Rectal smooth muscle tissue (tissue), 1 donor: ENCODE data around the gene ITGB3.
A peak's percentile ranks its signal among the peaks of the same experiment; 100 is the strongest.

Source experiments
- H3K27ac ChIP-seq: one replicate; pipeline ENCODE4 v1.7.0; 2013; ENCODE audit warnings: low read depth, low read length, inconsistent platforms
- H3K27me3 ChIP-seq: one replicate; pipeline ENCODE4 v1.7.0; 2013; ENCODE audit warnings: low read length; ENCODE audit not compliant: control insufficient read depth, insufficient read depth
- H3K36me3 ChIP-seq: one replicate; pipeline ENCODE4 v1.7.0; 2013; ENCODE audit warnings: low read length; ENCODE audit not compliant: control insufficient read depth, insufficient read depth
- H3K4me1 ChIP-seq: one replicate; pipeline ENCODE4 v1.7.0; 2013; ENCODE audit warnings: low read length; ENCODE audit not compliant: control insufficient read depth, insufficient read depth
- H3K4me3 ChIP-seq: one replicate; pipeline ENCODE4 v1.7.0; 2013; ENCODE audit warnings: low read length
- H3K9ac ChIP-seq: one replicate; pipeline ENCODE4 v1.7.0; 2013; ENCODE audit warnings: low read length

Gene ITGB3

DNA sequence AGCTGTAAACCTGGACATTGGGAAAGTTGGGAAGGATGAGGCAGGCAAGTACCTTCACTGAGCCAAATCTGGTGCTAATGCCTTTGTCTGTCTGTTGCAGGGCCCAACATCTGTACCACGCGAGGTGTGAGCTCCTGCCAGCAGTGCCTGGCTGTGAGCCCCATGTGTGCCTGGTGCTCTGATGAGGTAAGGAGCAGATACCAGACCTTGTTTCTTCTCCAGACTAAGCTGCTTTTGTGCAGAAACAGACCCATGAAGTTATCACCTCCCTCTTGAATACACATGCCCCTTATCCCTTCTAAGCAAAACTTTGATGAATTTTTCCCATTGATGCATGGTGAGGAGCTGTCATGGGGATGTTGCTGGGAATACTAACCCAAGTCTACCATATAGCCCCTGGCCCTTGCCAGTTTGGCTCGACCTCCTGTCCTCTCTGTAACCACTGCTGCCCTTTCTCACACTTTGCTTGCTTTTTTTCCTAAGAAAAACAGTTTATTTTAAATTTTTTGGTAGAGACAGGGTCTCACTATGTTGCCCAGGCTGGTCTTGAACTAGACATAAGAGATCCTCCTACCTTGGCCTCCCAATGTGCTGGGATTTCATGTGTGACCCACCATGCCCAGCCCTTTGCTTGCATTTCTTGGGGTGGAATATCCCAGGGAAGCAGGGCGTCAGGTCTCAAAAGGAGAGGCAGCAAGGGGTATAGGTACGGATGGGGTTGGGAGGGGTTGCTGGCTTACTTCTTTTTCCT lies 20.9 kb downstream of the ITGB3 start:
- Histone ChIP-seq H3K36me3 (no peaks in the 10 kb centered on the region), H3K4me1 (peaks cover 55% of the 10 kb centered on the region), H3K27me3 (no peaks in the 10 kb centered on the region), H3K9ac (no peak overlapping the region), H3K27ac (peak overlapping the region; percentile 98), H3K4me3 (no peak overlapping the region)

DNA sequence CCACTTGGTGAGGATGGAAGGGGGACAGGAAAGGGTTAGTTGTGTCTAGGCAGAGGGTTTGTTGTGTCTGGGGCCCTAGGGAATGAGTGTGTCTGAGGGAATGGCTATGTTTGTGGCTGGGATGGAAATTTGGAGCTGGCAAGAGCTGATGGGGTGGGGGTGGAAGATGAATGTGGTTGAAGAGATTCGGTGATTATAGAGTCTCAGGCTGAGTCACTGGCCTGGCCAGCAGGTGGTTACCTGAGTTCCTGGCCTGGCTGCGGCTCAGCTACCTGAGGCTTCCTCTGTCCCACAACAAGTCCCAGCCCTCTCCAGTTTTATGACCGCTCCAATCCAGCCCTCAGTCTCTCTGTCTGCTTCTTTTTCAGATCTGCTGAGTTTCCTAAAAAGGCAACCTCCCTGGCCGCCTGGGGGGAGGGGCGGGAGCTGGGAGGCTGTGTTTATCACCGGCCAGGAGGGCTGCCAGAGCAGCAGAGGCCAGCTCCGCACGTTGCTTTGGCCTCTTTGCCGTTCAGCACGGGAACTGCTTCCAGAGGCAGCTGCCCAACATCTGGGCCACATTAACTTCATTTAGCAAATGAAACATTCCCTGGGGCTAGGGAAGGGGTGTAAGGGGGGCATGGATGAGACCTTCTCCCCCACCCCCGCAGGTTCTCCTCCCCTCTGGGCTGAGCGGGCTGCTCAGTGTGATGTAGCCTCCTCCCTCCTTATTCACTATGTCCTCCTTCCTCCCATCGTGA lies 21.8 kb downstream of the ITGB3 start:
- Histone ChIP-seq H3K4me1 (peaks cover 60% of the 10 kb centered on the region), H3K27me3 (no peaks in the 10 kb centered on the region), H3K4me3 (no peak overlapping the region), H3K36me3 (no peaks in the 10 kb centered on the region), H3K27ac (peak overlapping the region; percentile 98), H3K9ac (no peak overlapping the region)

DNA sequence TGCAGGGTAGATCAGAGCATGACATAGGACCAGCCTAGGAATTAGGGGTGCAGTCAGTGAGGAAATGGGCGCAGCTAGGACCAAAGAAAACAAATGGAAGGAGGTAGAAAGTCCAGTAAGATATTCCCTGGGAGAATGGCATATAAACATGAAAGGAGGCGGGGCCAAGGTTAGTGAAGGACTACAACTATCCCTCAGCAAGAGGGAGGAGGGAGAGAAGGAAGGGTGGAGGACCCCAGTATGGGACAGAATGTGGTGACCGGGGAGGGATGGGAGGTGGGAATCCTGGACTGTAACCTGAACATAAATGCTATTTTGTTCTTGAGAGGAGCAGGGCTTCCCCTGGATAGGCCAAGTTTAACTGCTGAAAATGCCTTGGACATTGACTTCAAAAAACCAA lies 22.8 kb downstream of the ITGB3 start:
- Histone ChIP-seq H3K36me3 (no peaks in the 10 kb centered on the region), H3K4me3 (peak overlapping the region; percentile 2), H3K27ac (peak overlapping the region; percentile 98), H3K27me3 (no peaks in the 10 kb centered on the region), H3K4me1 (peaks cover 63% of the 10 kb centered on the region), H3K9ac (peak overlapping the region; percentile 32)

DNA sequence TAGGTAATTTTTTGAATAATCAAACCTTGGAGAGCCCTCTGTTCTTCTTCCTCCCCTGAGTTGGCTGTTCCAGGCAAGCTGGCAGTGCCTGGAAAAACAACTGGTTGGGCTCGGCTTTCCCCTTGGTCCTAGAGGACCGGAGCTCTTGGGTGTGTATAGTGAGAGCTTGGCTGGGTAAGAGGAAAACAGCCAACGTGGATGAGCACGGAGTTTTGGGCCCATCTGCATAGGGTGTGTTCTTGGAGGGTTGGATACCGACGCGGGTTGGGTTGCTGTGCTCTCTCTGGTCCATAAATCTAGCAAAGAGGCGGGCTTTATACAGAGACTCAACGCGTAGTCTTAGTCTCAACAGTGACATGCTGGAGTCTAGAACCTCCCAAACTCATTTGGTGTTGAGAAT lies 23.2 kb downstream of the ITGB3 start:
- H3K27ac ChIP-seq, result peak overlapping the region; percentile 98
- H3K27me3 ChIP-seq, result no peaks in the 10 kb centered on the region
- peak overlapping the region; percentile 2 for H3K4me3 ChIP-seq
- H3K36me3 ChIP-seq, result no peaks in the 10 kb centered on the region
- peaks cover 63% of the 10 kb centered on the region for H3K4me1 ChIP-seq
- no peak overlapping the region for H3K9ac ChIP-seq

DNA sequence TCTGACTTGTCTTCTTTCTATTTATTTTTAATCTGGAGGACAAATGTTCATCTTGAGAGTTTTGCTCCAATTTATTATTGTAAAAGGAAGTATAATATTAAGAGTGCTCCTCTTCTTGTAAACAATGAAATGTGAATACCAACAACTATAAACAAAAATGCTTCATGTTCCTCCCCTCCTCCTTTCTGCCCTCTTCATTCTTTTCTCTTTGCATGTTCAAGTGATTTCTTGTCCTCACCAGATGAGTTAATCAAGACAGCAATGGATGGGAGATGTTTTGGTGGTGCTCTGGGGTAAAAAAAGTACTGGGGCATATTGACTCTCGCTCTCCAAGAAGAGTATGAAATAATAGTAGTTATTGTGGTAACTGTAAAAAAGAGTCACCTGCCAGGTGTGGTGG lies 24.3 kb downstream of the ITGB3 start:
- no peaks in the 10 kb centered on the region for H3K36me3 ChIP-seq
- H3K27me3 ChIP-seq, result no peaks in the 10 kb centered on the region
- peaks cover 63% of the 10 kb centered on the region for H3K4me1 ChIP-seq
- no peak overlapping the region for H3K4me3 ChIP-seq
- H3K27ac ChIP-seq, result peak overlapping the region; percentile 98
- no peak overlapping the region for H3K9ac ChIP-seq

DNA sequence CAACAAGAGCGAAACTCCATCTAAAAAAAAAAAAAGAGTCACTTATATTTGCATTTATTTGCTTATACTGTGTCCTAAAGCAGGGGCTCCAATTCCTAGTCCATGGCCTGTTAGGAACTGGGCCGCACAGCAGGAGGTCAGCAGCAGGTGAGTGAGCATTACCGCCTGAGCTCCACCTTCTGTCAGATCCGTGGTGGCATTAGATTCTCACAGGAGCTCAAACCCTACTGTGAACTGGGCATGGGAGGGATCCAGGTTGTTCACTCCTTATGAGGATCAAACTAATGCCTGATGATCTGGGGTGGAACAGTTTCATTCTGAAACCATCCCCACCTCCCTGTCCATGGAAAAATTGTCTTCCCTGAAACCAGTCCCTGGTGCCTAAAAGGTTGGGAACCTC lies 24.9 kb downstream of the ITGB3 start:
- no peaks in the 10 kb centered on the region for H3K27me3 ChIP-seq
- H3K27ac ChIP-seq, result peak overlapping the region; percentile 98
- no peak overlapping the region for H3K9ac ChIP-seq
- H3K4me1 ChIP-seq, result peaks cover 63% of the 10 kb centered on the region
- H3K36me3 ChIP-seq, result no peaks in the 10 kb centered on the region
- no peak overlapping the region for H3K4me3 ChIP-seq

DNA sequence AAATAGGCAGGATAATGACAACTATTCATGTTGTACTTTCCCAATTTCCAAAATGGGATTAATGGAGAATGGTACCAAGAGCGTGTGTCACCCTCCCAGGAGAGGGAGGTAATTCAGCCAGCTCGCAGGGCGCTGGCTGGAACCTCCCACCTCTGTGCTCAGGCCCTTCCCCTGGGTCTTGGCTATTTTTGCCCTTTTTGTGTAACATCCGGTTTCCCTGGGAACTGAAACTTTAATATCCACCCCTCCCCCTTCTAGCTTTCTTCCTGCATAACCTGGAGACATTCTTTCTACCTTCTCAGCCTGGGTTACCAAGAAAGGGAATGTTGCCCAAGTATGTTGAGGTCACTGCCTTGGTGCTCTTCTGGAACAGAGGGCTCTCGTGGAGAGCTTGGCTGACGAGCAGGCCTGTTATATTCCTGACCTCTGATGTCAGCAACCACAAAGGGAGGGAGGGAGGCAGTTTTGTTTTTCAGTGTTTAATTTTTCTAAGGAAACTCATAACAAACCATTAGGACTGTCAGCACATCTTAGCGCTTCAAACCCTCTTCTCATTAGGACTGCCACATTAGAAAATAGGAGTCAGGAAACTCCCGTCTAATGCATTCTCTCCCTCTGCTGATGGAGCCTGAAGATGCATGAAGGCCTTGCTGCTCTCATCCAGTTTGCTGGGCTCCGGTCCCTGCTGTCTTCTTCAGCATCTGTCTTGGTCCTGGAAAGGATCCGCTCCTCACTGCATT lies 25.6 kb downstream of the ITGB3 start:
- Histone ChIP-seq H3K4me3 (no peak overlapping the region), H3K27ac (peak overlapping the region; percentile 98), H3K4me1 (peaks cover 61% of the 10 kb centered on the region), H3K36me3 (no peaks in the 10 kb centered on the region), H3K27me3 (no peaks in the 10 kb centered on the region), H3K9ac (peak overlapping the region; percentile 24)

DNA sequence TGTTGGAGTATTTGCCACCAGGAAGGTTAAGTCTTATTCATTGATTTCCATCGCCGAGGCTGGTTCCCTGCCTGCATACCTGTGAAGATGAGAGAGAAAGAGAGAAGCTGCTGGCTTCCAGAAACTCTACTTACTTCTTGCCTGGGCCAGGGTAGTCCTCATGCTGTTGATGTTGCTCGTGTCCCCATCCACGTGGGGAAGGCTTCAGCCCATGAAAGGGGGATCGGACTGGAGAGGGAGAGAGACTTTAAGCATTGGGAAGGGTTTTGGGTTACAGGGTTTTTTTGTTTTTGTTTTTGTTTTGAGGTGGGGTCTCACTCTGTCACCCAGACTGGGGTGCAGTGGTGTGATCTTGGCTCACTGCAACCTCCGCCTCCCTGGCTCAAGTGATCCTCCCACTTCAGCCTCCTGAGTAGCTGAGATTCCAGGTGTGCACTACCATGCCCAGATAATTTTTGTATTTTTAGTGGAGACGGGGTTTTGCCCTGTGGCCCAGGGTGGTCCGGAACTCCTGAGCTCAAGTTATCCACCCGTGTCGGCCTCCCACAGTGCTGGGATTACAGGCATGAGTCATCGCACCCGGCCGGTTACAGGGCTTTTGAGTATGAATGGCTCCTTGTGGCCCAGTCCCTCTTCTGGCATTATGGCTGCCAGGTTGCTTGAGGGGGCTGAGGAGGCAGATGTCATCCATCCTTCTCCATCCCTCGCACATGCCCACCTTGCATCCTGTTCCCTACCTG lies 26.6 kb downstream of the ITGB3 start:
- H3K4me1 ChIP-seq, result peaks cover 51% of the 10 kb centered on the region
- no peaks in the 10 kb centered on the region for H3K27me3 ChIP-seq
- peak overlapping the region; percentile 24 for H3K9ac ChIP-seq
- H3K27ac ChIP-seq, result peak overlapping the region; percentile 98
- H3K36me3 ChIP-seq, result peaks cover 4% of the 10 kb centered on the region
- H3K4me3 ChIP-seq, result no peak overlapping the region

DNA sequence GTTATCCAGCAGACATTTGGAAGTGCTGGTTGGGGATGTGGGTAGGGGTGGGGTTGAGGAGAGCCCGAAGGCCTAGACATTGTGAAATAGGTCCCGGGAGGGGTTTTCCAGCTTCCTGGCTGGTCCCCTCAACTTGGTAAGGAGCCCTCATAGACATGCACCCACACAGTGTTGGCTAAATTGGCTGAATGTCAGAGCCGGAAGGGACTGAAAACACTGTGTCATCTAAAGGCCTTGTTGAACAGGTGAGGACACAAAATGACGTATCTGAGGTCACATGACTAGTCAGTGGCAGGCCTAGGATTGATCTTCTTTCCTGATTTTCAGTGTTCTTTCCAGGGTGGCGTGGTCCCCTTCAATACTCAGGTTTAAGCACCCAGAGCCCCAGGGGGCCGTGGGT lies 27.6 kb downstream of the ITGB3 start:
- Histone ChIP-seq H3K27me3 (no peaks in the 10 kb centered on the region), H3K36me3 (peaks cover 4% of the 10 kb centered on the region), H3K9ac (no peak overlapping the region), H3K4me1 (peaks cover 42% of the 10 kb centered on the region), H3K27ac (peak overlapping the region; percentile 98), H3K4me3 (no peak overlapping the region)

DNA sequence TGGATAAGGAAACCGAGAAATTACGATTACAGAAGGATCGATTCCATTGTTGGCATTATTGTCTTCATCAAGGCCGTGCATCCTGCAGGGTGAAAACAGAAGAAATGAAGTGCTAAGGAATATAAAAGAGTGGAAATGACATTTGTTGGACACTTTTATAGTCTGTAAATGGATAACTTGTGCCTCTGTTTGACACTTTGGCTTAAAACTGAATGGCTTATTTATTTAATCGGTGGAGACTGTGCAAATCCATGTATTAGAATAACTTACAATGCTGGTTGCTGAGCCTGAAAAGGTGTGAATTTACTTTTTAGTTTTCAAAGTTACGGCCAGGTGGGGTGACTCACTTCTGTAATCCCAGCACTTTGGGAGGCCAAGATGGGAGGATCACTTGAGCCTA lies 31.4 kb downstream of the ITGB3 start:
- Histone ChIP-seq H3K36me3 (peaks cover 13% of the 10 kb centered on the region), H3K27ac (no peak overlapping the region), H3K9ac (no peak overlapping the region), H3K4me1 (peaks cover 6% of the 10 kb centered on the region), H3K27me3 (no peaks in the 10 kb centered on the region), H3K4me3 (no peak overlapping the region)

DNA sequence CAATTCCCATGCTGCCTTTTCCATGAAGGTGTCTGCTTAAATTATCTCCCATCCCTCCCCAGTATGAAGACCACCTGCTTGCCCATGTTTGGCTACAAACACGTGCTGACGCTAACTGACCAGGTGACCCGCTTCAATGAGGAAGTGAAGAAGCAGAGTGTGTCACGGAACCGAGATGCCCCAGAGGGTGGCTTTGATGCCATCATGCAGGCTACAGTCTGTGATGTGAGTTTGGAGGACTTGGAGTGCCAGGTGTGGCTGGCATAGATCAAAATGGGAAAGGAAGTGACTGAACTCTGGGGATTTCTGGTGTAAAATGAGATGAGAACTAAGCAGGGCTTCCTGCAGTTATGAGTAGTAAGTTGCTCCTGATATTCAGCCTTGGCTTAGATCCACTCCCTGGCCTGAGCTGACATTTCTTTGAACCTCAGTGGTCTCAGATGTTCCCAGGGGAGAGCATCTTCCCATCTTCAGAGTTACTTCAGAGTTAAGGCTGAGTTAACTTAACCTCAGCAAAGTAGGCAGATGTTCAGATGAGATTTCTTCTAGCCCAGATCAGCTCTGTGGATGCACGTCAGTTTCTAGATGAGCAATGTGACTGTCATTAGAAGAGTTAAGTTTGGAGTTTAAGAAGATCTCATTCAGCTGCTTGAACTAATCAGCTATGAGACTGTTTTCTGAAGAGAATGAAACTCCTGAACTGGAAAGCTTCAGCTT lies 32.7 kb downstream of the ITGB3 start:
- Histone ChIP-seq H3K4me1 (no peaks in the 10 kb centered on the region), H3K9ac (no peak overlapping the region), H3K27ac (no peak overlapping the region), H3K4me3 (no peak overlapping the region), H3K36me3 (peaks cover 23% of the 10 kb centered on the region), H3K27me3 (no peaks in the 10 kb centered on the region)
